C4-2B (cell line): ENCODE results near the gene TEX35.

Experiments
- CTCF ChIP-seq: fragments of 450-650 bp; conservative IDR thresholded peaks from 2 replicates; pipeline ENCODE4 v1.5.1; 2017; ENCODE audit warnings: mild to moderate bottlenecking
- ZFX ChIP-seq: fragments of 450-650 bp; IDR thresholded peaks from 2 replicates; pipeline ENCODE4 v1.6.1; 2017

GRCh38 chr1:178532392-178532791 is 19.5 kb downstream of the TEX35 start:
- peak; percentile 94 for TF ChIP-seq CTCF
- TF ChIP-seq ZFX, result no peak
